H1 (cell line): ENCODE measurements around the gene SLC4A8. TPM values are rescaled to one million over a fixed set of nuclear protein-coding genes. Genes with fewer than 3 reads are reported as not detected.

Source experiments
- CTCF ChIA-PET: fragments of 300-600 bp; sonication (Branson Sonifier 250); formaldehyde crosslinking; loops from one replicate; lab custom pipeline; 2021; ENCODE audit not compliant: partially characterized antibody; lab: Charles Lee
- POLR2A ChIA-PET: fragments of 300-600 bp; sonication (Branson Sonifier 250); formaldehyde crosslinking; loops from one replicate; lab custom pipeline; 2021; ENCODE audit warnings: inconsistent platforms; ENCODE audit not compliant: partially characterized antibody; lab: Charles Lee
- DNase-seq, 2 experiments: peaks; one replicate each; pipeline versions ENCODE4 v3.0.0 to v3.0.0-alpha.2; 2010 to 2022; ENCODE audit warnings: low spot score in 2 of 2, low read depth in 1 of 2, mixed read lengths in 1 of 2
- FAIRE-seq: peaks from 2 replicates; lab custom pipeline; 2011; peaks lifted over from hg19 to GRCh38; lab: Jason Lieb, UNC
- H2AFZ ChIP-seq: 2 replicates; pipeline ENCODE4 v1.8.1; 2012; ENCODE audit warnings: low read length, inconsistent platforms
- H2AK5ac ChIP-seq: 2 replicates; pipeline ENCODE4 v1.6.1; 2013; ENCODE audit warnings: low read depth, low read length
- H2BK120ac ChIP-seq: replicated peaks from 2 replicates; pipeline ENCODE3; 2013; ENCODE audit warnings: low read depth, low read length, inconsistent platforms
- H2BK12ac ChIP-seq: 2 replicates; pipeline ENCODE4 v1.6.1; 2013; ENCODE audit warnings: low read depth, low read length
- H2BK15ac ChIP-seq: 2 replicates; pipeline ENCODE4 v1.6.1; 2013; ENCODE audit warnings: low read length
- H2BK20ac ChIP-seq: 2 replicates; pipeline ENCODE4 v1.6.1; 2013; ENCODE audit warnings: low read length
- H2BK5ac ChIP-seq: 2 replicates; pipeline ENCODE4 v1.6.1; 2013; ENCODE audit warnings: low read depth, low read length
- H3K14ac ChIP-seq: 2 replicates; pipeline ENCODE4 v1.6.1; 2013; ENCODE audit warnings: inconsistent platforms; ENCODE audit not compliant: insufficient read length
- H3K18ac ChIP-seq: 2 replicates; pipeline ENCODE4 v1.6.1; 2013; ENCODE audit warnings: low read length; ENCODE audit errors: extremely low read depth
- H3K23ac ChIP-seq: 2 replicates; pipeline ENCODE4 v1.6.1; 2013; ENCODE audit warnings: inconsistent platforms; ENCODE audit not compliant: insufficient read length
- H3K23me2 ChIP-seq: 2 replicates; pipeline ENCODE4 v1.6.1; 2013; ENCODE audit warnings: low read depth, low read length
- H3K27ac ChIP-seq: 2 replicates; pipeline ENCODE4 v1.6.1; 2011; ENCODE audit warnings: low read depth, low read length, inconsistent platforms
- H3K27me3 ChIP-seq, 4 experiments: replicated peaks in 1 of 4; 1 replicate in 1 of 4; 2 replicates in 3 of 4; pipeline versions ENCODE4 v1.6.1 to v1.8.1; 2011 to 2013; ENCODE audit warnings: low read length in 3 of 4, mild to moderate bottlenecking in 3 of 4, inconsistent platforms in 2 of 4, mixed read lengths in 2 of 4, moderate library complexity in 1 of 4; ENCODE audit not compliant: control insufficient read depth in 3 of 4, insufficient read depth in 3 of 4; ENCODE audit errors: extremely low read depth in 1 of 4
- H3K36me3 ChIP-seq, 4 experiments: 2 replicates each; pipeline versions ENCODE4 v1.6.1 to v1.8.1; 2011 to 2013; ENCODE audit warnings: mild to moderate bottlenecking in 4 of 4, low read length in 3 of 4, moderate library complexity in 2 of 4, control low read depth in 1 of 4, inconsistent platforms in 1 of 4; ENCODE audit not compliant: insufficient read depth in 4 of 4, control insufficient read depth in 2 of 4
- H3K4ac ChIP-seq: replicated peaks from 2 replicates; pipeline ENCODE3; 2013; ENCODE audit warnings: low read length, low read depth, mixed read lengths, inconsistent platforms; ENCODE audit not compliant: insufficient read length
- H3K4me1 ChIP-seq, 4 experiments: replicated peaks in 1 of 4; 1 replicate in 1 of 4; 2 replicates in 3 of 4; pipeline versions ENCODE4 v1.6.1 to v1.8.1; 2011 to 2013; ENCODE audit warnings: low read length in 3 of 4, inconsistent platforms in 2 of 4, mixed read lengths in 1 of 4; ENCODE audit not compliant: insufficient read depth in 4 of 4, control insufficient read depth in 3 of 4
- H3K4me2 ChIP-seq, 2 experiments: 2 replicates each; pipeline versions ENCODE4 v1.6.1 to v1.8.1; 2011 to 2013; ENCODE audit warnings: low read depth in 2 of 2, low read length in 2 of 2, control low read depth in 1 of 2, inconsistent platforms in 1 of 2, mild to moderate bottlenecking in 1 of 2; ENCODE audit not compliant: insufficient read depth in 1 of 2
- H3K4me3 ChIP-seq, 4 experiments: fragments of 200-600, 300-600 bp in 1 of 4; sonication (generic), shearing (Covaris generic), sonication (Bioruptor Twin) in 1 of 4; 2 replicates each; pipeline versions ENCODE4 v1.5.1 to v1.8.1; 2011 to 2016; ENCODE audit warnings: low read length in 4 of 4, low read depth in 3 of 4, control low read depth in 2 of 4, inconsistent platforms in 2 of 4, mild to moderate bottlenecking in 2 of 4, mixed read lengths in 1 of 4, moderate library complexity in 1 of 4; ENCODE audit not compliant: insufficient read depth in 2 of 4; ENCODE audit errors: extremely low read depth in 1 of 4
- H3K56ac ChIP-seq: replicated peaks from 2 replicates; pipeline ENCODE3; 2013; ENCODE audit warnings: low read depth, mild to moderate bottlenecking, mixed read lengths, low read length, inconsistent platforms; ENCODE audit not compliant: insufficient read length
- H3K79me1 ChIP-seq: 2 replicates; pipeline ENCODE4 v1.6.1; 2013; ENCODE audit warnings: low read depth, low read length, control low read depth
- H3K79me2 ChIP-seq, 2 experiments: 2 replicates each; pipeline versions ENCODE4 v1.6.1 to v1.8.1; 2012 to 2013; ENCODE audit warnings: low read length in 2 of 2, mild to moderate bottlenecking in 2 of 2, inconsistent platforms in 1 of 2; ENCODE audit not compliant: insufficient read depth in 2 of 2, control insufficient read depth in 1 of 2
- H3K9ac ChIP-seq, 4 experiments: replicated peaks in 1 of 4; 1 replicate in 1 of 4; 2 replicates in 3 of 4; pipeline versions ENCODE4 v1.6.1 to v1.8.1; 2011 to 2013; ENCODE audit warnings: low read depth in 3 of 4, low read length in 3 of 4, control low read depth in 2 of 4, mild to moderate bottlenecking in 2 of 4, moderate library complexity in 2 of 4, inconsistent platforms in 1 of 4; ENCODE audit errors: extremely low read depth in 1 of 4
- H3K9me3 ChIP-seq, 2 experiments: 2 replicates each; pipeline versions ENCODE4 v1.6.1 to v1.8.1; 2012 to 2013; ENCODE audit warnings: mild to moderate bottlenecking in 2 of 2, moderate library complexity in 2 of 2, control low read depth in 1 of 2, inconsistent platforms in 1 of 2, low read depth in 1 of 2, low read length in 1 of 2, mixed read lengths in 1 of 2; ENCODE audit not compliant: insufficient read depth in 2 of 2
- H4K20me1 ChIP-seq, 2 experiments: replicated peaks in 1 of 2; 2 replicates each; pipeline versions ENCODE3 to v1.8.1; 2011 to 2013; ENCODE audit warnings: inconsistent platforms in 2 of 2, low read length in 2 of 2, mild to moderate bottlenecking in 1 of 2; ENCODE audit not compliant: insufficient read depth in 2 of 2, control insufficient read depth in 1 of 2
- H4K5ac ChIP-seq: 2 replicates; pipeline ENCODE4 v1.6.1; 2013; ENCODE audit warnings: low read length, low read depth, mixed read lengths, inconsistent platforms; ENCODE audit not compliant: insufficient read length
- H4K8ac ChIP-seq: 2 replicates; pipeline ENCODE4 v1.8.0; 2013; ENCODE audit warnings: mild to moderate bottlenecking, moderate library complexity, low read length, inconsistent platforms; ENCODE audit not compliant: insufficient read depth; ENCODE audit errors: extremely low read depth
- H4K91ac ChIP-seq: replicated peaks from 2 replicates; pipeline ENCODE3; 2013; ENCODE audit warnings: low read length, mixed read lengths, inconsistent platforms; ENCODE audit not compliant: insufficient read length
- ATF3 ChIP-seq: IDR thresholded peaks from 2 replicates; pipeline ENCODE4 v1.6.1; 2011; ENCODE audit warnings: low read depth, mild to moderate bottlenecking, low read length; ENCODE audit not compliant: insufficient read depth
- CBX8 ChIP-seq: fragments of 300-800, 300-1000 bp; sonication (generic); IDR thresholded peaks from 2 replicates; pipeline ENCODE4 v1.7.1; 2016; ENCODE audit warnings: low read depth, low read length, borderline replicate concordance
- CEBPB ChIP-seq: IDR thresholded peaks from 2 replicates; pipeline ENCODE4 v1.6.1; 2012; ENCODE audit warnings: low read depth, low read length
- CREB1 ChIP-seq: IDR thresholded peaks from 2 replicates; pipeline ENCODE4 v1.6.1; 2012; ENCODE audit warnings: inconsistent platforms
- HDAC6 ChIP-seq: IDR thresholded peaks from one replicate; pipeline ENCODE4 v1.7.1; 2012; ENCODE audit warnings: low read depth, mild to moderate bottlenecking, inconsistent platforms, low read length, moderate library complexity
- JUND ChIP-seq: IDR thresholded peaks from 2 replicates; pipeline ENCODE4 v1.6.1; 2011; ENCODE audit warnings: mild to moderate bottlenecking, improper control_type of control experiment, low read length
- POLR2A ChIP-seq, 2 experiments: IDR thresholded peaks; 1 replicate in 1 of 2; 2 replicates in 1 of 2; pipeline ENCODE4 v1.6.1; 2011; ENCODE audit warnings: low read depth in 2 of 2, low read length in 2 of 2, mild to moderate bottlenecking in 2 of 2; ENCODE audit errors: control extremely low read depth in 1 of 2
- RBBP5 ChIP-seq: IDR thresholded peaks from 2 replicates; pipeline ENCODE4 v1.7.1; 2012; ENCODE audit warnings: low read depth, mild to moderate bottlenecking, inconsistent platforms, low read length, moderate library complexity, borderline replicate concordance
- RFX5 ChIP-seq: IDR thresholded peaks from 2 replicates; pipeline ENCODE4 v1.6.1; 2011; ENCODE audit warnings: low read depth, low read length, improper control_type of control experiment, borderline replicate concordance
- RNF2 ChIP-seq: fragments of 200-900, 300-1000 bp; sonication (generic); IDR thresholded peaks from 2 replicates; pipeline ENCODE4 v1.7.1; 2016; ENCODE audit warnings: borderline replicate concordance, low read depth, mild to moderate bottlenecking, antibody characterized with exemption, low read length; ENCODE audit not compliant: poor library complexity, severe bottlenecking; ENCODE audit errors: missing control alignments
- SUZ12 ChIP-seq: fragments of 200-600 bp; sonication (generic); IDR thresholded peaks from 2 replicates; pipeline ENCODE4 v1.6.1; 2012; ENCODE audit warnings: mild to moderate bottlenecking, inconsistent platforms, low read length, moderate library complexity, mixed read lengths
- TAF1 ChIP-seq: IDR thresholded peaks from 2 replicates; pipeline ENCODE4 v1.6.1; 2011; ENCODE audit warnings: mild to moderate bottlenecking, low read depth, low read length
- TAF7 ChIP-seq: optimal IDR thresholded peaks from 2 replicates; pipeline ENCODE3; 2011; ENCODE audit warnings: low read depth, mild to moderate bottlenecking, inconsistent platforms, low read length, moderate library complexity, borderline replicate concordance
- ZNF274 ChIP-seq: IDR thresholded peaks from 2 replicates; pipeline ENCODE4 v1.7.0; 2012; ENCODE audit warnings: low read length, borderline replicate concordance; ENCODE audit errors: extremely low read depth
- WGBS, 2 experiments: shearing (Covaris generic) in 1 of 2; methylation state at CpG; one replicate each; pipeline versions ENCODE4 v1.1.6 to v1.1.7; 2013 to 2015; ENCODE audit warnings: low lambda C conversion rate in 2 of 2, mixed read lengths in 2 of 2, inconsistent platforms in 1 of 2, low coverage in 1 of 2, missing lambda C conversion rate in 1 of 2; ENCODE audit not compliant: insufficient replicate concordance in 2 of 2, insufficient coverage in 1 of 2, insufficient read length in 1 of 2; ENCODE audit errors: extremely low coverage in 1 of 2, missing lambda C conversion rate in 1 of 2; 5-methylcytosine and 5-hydroxymethylcytosine counted together
- polyA plus RNA-seq, 7 experiments: library from polyadenylated mRNA; depleted of rRNA in 3 of 7; stranded (reverse) in 5 of 7; unstranded in 2 of 7; fragments of >200 nt in 5 of 7; fragments of 200-250 nt in 2 of 7; gene quantifications; 1 replicate in 5 of 7; 2 replicates in 1 of 7; 4 replicates in 1 of 7; pipeline versions ENCODE4 v1.2.1 to v1.2.3, GENCODE V29; 2011 to 2013; ENCODE audit warnings: missing spikeins in 2 of 7, mixed read lengths in 2 of 7
- total RNA-seq: library from RNA; stranded (reverse); fragmentation: NEBNext Ultra II Directional; extraction: Animal tissue kit (Norgen Biotek cat#: 25700); gene quantifications from 2 replicates; pipeline ENCODE4 v1.2.1, GENCODE V29; 2021

The SLC4A8 gene
- total and polyA plus RNA-seq, 2 of the 8 experiments (the other 6 are each of a cell fraction or from before 2014, with no cell fraction given): 11.2 to 13.4 TPM

GRCh38 chr12:51386351-51386750 lies 38.3 kb upstream of the SLC4A8 start:
- H2BK120ac ChIP-seq: no peak overlapping the region
- H3K56ac ChIP-seq: no peak overlapping the region
- no peak overlapping the region for H2AFZ ChIP-seq
- no peaks in the 10 kb centered on the region; a peak in 1 of 8 replicates for H3K36me3 ChIP-seq
- no peaks in the 10 kb centered on the region for H3K9me3 ChIP-seq
- H3K23me2 ChIP-seq: peaks cover 5% of the 10 kb centered on the region; the same call in 1 of the 2 replicates
- no peaks in the 10 kb centered on the region for H3K79me1 ChIP-seq
- no peaks in the 10 kb centered on the region for H4K20me1 ChIP-seq
- CTCF ChIA-PET: interaction anchor here (0.6 to 2.0 kb wide), 6 partner anchors 9 to 1073 kb away, joined by 3 to 8 read pairs (median 4); no protein-coding TSS in a partner anchor
- H4K8ac ChIP-seq: no peak overlapping the region
- no peak overlapping the region for H2BK5ac ChIP-seq
- POLR2A ChIA-PET: interaction anchor here (0.6 to 1.4 kb wide), 4 partner anchors 13 to 429 kb away, joined by 3 to 4 read pairs (median 4); no protein-coding TSS in a partner anchor
- H3K4me1 ChIP-seq: peaks cover 11 to 22% (median 17%) of the 10 kb centered on the region in 4 experiments
- no peak overlapping the region for H2AK5ac ChIP-seq
- H4K91ac ChIP-seq: no peak overlapping the region
- FAIRE-seq (no peak), DNase-seq (no peak)
- H3K4me3 ChIP-seq: no peak overlapping the region
- no peaks in the 10 kb centered on the region for H3K27me3 ChIP-seq
- H3K14ac ChIP-seq: no peak overlapping the region
- no peak overlapping the region for H2BK12ac ChIP-seq
- H3K18ac ChIP-seq: no peak overlapping the region
- WGBS, 2 experiments: 85% methylated on average over 4 of the region's 4 CpGs; no CpG with 5 or more reads in 1 of the 2 experiments
- no peak overlapping the region for H3K4ac ChIP-seq
- H3K4me2 ChIP-seq: no peak overlapping the region
- H3K27ac ChIP-seq: no peak overlapping the region
- H3K9ac ChIP-seq: no peak overlapping the region
- H2BK20ac ChIP-seq: no peak overlapping the region
- H2BK15ac ChIP-seq: no peak overlapping the region
- no peak overlapping the region for H4K5ac ChIP-seq
- no peak overlapping the region for H3K23ac ChIP-seq
- H3K79me2 ChIP-seq: no peaks in the 10 kb centered on the region
- no peak for TF ChIP-seq RBBP5
- no peak for TF ChIP-seq TAF7
- no peak for TF ChIP-seq CBX8
- TF ChIP-seq CREB1: no peak
- no peak for TF ChIP-seq ATF3
- no peak for TF ChIP-seq CEBPB
- no peak for TF ChIP-seq HDAC6
- TF ChIP-seq TAF1: no peak
- TF ChIP-seq RFX5: no peak
- no peak for TF ChIP-seq ZNF274
- TF ChIP-seq RNF2: no peak
- no peak for TF ChIP-seq POLR2A (IDR thresholded peaks at IDR 0.05; ENCODE audit: control extremely low read depth in 1 of 2, low read depth in 2 of 2, low read length in 2 of 2)
- no peak for TF ChIP-seq SUZ12
- TF ChIP-seq JUND: no peak
